Nephron (organoid): Measurements from ENCODE around the gene OR6B1.
A peak's percentile ranks its signal among the peaks of the same experiment; 100 is the strongest.

Experiments
- H3K27ac Mint-ChIP-seq, 3 experiments: 2 replicates each; pipeline ENCODE4 v1.8.0; 2020; ENCODE audit warnings: mixed read lengths in 3 of 3, mild to moderate bottlenecking in 2 of 3, moderate library complexity in 1 of 3
- H3K27me3 Mint-ChIP-seq: 2 replicates; pipeline ENCODE4 v1.8.0; 2021; ENCODE audit warnings: low read depth, mild to moderate bottlenecking, moderate library complexity, mixed read lengths
- H3K36me3 Mint-ChIP-seq: 2 replicates; pipeline ENCODE4 v1.8.0; 2020; ENCODE audit warnings: low read depth, mixed read lengths
- H3K4me1 Mint-ChIP-seq: 2 replicates; pipeline ENCODE4 v1.8.0; 2020; ENCODE audit warnings: mixed read lengths
- H3K4me3 Mint-ChIP-seq, 3 experiments: 2 replicates each; pipeline ENCODE4 v1.8.0; 2020; ENCODE audit warnings: mild to moderate bottlenecking in 3 of 3, mixed read lengths in 3 of 3, moderate library complexity in 2 of 3
- H3K9me3 Mint-ChIP-seq: 2 replicates; pipeline ENCODE4 v1.8.0; 2020; ENCODE audit warnings: mixed read lengths
- TF ChIP-seq, protein P1 (sequence below), 3 experiments: fragments of 200-600 bp; sonication (generic); IDR thresholded peaks; one replicate each; pipeline ENCODE4 v1.5.0; 2021; ENCODE audit warnings: antibody characterized with exemption in 3 of 3; ENCODE audit not compliant: unreplicated experiment in 3 of 3

Gene OR6B1

DNA sequence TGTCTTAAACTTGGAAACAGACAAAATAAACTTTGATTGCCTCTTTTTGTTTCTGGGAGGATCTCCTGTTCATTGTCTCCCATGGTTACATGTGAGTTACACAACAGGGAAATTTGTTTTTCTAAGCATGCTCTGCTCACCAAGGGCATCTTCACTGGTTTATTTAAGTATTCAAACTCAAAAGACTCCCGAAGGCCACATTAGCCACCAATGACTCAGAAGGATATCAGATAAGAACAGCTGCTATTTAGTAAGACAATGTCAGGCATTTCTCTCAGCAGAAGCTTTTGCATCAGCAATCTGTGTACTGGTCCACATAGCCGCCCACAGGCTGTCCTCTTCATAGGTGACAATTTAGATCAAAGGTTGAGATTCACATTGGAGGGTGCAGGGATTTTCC, 19.3 kb downstream of the OR6B1 start:
- H3K9me3 Mint-ChIP-seq = no peaks in the 10 kb centered on the region
- H3K4me1 Mint-ChIP-seq = peaks cover 13% of the 10 kb centered on the region
- H3K27me3 Mint-ChIP-seq = no peaks in the 10 kb centered on the region
- peak overlapping the region in 1 of 3 experiments; percentile 64 for H3K27ac Mint-ChIP-seq
- no peak overlapping the region for H3K4me3 Mint-ChIP-seq
- TF ChIP-seq, protein P1, sequence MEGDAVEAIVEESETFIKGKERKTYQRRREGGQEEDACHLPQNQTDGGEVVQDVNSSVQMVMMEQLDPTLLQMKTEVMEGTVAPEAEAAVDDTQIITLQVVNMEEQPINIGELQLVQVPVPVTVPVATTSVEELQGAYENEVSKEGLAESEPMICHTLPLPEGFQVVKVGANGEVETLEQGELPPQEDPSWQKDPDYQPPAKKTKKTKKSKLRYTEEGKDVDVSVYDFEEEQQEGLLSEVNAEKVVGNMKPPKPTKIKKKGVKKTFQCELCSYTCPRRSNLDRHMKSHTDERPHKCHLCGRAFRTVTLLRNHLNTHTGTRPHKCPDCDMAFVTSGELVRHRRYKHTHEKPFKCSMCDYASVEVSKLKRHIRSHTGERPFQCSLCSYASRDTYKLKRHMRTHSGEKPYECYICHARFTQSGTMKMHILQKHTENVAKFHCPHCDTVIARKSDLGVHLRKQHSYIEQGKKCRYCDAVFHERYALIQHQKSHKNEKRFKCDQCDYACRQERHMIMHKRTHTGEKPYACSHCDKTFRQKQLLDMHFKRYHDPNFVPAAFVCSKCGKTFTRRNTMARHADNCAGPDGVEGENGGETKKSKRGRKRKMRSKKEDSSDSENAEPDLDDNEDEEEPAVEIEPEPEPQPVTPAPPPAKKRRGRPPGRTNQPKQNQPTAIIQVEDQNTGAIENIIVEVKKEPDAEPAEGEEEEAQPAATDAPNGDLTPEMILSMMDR (IDR thresholded peaks at IDR 0.05; ENCODE audit: unreplicated experiment in 3 of 3) = no peak
- no peaks in the 10 kb centered on the region for H3K36me3 Mint-ChIP-seq

DNA sequence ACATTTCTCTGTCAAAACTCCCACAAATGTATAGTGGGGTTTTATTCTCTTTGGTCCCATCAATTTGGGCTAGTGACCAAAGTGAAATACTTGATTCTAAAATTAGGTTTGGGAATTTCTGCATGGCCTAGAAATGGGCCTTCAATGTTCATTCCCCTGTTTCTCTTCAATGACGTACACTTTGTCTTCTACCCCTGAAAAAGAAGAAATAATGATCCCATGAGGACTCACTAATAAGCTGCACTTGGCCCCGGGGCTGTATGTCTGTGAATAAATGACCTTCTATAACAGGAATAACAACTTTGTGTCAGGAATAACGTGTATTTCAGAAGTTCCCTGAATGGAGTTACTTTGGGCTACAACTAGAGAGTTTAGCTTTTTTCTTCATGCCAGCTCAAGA, 20.2 kb downstream of the OR6B1 start:
- no peak overlapping the region for H3K27ac Mint-ChIP-seq
- no peak overlapping the region for H3K4me3 Mint-ChIP-seq
- TF ChIP-seq, protein P1 (IDR thresholded peaks at IDR 0.05; ENCODE audit: unreplicated experiment in 3 of 3) = no peak
- H3K9me3 Mint-ChIP-seq = no peaks in the 10 kb centered on the region
- H3K36me3 Mint-ChIP-seq = no peaks in the 10 kb centered on the region
- H3K4me1 Mint-ChIP-seq = peaks cover 13% of the 10 kb centered on the region
- H3K27me3 Mint-ChIP-seq = no peaks in the 10 kb centered on the region

DNA sequence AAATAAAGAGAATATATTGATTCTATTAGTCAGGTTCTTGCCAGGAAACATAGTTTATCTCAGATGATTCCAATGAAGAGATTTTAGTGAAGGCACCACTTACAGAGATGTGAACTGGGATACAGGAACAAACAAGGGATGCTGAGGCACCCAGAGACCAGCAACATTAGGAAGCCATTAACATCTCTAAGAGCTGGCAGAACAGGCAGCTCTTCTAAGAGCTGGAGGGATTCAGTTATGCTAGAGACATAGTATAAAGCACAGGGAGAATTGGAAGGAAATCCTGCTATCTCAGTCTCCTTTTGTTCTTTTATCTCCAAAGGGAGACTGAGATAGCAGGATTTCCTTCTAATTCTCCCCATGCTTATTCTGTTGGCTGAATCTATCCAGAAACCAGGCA, 22.0 kb downstream of the OR6B1 start:
- Mint-ChIP-seq H3K36me3 (no peaks in the 10 kb centered on the region), H3K27me3 (no peaks in the 10 kb centered on the region), H3K27ac (no peak overlapping the region), H3K4me3 (no peak overlapping the region), H3K4me1 (peaks cover 13% of the 10 kb centered on the region), H3K9me3 (no peaks in the 10 kb centered on the region)
- TF ChIP-seq, protein P1 (IDR thresholded peaks at IDR 0.05; ENCODE audit: unreplicated experiment in 3 of 3) = no peak

DNA sequence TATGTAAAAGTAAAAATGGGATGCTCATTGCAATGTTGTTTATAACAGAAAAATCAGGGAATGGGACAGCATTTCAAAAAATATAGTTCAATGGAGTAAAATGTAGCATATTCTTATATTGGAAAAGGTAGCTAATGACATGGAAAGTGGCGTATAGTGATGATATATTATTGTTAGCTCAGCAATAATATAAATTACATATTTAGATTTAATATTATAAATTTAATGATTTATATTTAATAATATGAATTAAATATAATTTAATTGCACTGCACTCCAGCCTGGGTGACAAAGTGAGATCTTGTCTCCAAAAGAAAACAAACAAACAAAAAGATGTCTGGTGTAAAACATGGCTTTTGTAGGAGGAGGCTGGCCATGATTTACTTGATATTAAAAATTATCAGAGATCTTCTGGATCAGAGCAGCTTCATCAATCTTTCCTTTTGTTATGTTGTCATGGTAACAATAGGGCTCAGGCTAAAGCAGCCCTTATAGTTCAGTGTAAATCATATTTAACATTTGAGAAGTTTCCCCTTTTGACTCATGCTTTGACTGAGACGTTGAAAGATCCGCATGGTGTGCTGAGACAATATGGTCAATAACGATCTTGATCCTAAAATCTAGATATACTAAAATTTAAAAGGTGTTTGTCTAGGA, 23.2 kb downstream of the OR6B1 start:
- no peaks in the 10 kb centered on the region for H3K36me3 Mint-ChIP-seq

DNA sequence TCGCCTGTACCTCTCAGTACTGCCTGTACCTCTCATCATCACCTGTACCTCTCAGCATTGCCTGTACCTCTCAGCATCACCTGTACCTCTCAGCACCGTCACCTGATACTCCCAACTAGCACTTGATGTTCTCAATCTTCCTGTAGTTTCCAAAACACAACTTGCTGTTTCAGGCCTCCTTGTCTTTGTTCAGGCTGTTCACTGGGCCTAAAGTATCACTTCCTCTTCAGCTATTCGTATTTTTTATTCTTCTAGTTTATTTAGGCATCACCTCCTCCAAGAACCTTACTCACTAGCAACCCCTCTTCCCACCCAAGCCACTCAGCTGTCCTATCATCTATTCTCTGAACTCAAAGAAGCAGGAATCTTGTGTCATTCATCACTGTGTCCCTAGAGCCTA, 24.1 kb downstream of the OR6B1 start:
- H3K27ac Mint-ChIP-seq = no peak overlapping the region
- TF ChIP-seq, protein P1 (IDR thresholded peaks at IDR 0.05; ENCODE audit: unreplicated experiment in 3 of 3) = no peak
- no peaks in the 10 kb centered on the region for H3K27me3 Mint-ChIP-seq
- H3K36me3 Mint-ChIP-seq = no peaks in the 10 kb centered on the region
- no peak overlapping the region for H3K4me3 Mint-ChIP-seq
- H3K9me3 Mint-ChIP-seq = no peaks in the 10 kb centered on the region
- H3K4me1 Mint-ChIP-seq = peaks cover 9% of the 10 kb centered on the region

More for the DNA sequence above, 23.2 kb downstream of the OR6B1 start:
- Mint-ChIP-seq H3K4me3 (no peak overlapping the region), H3K4me1 (peaks cover 13% of the 10 kb centered on the region), H3K27me3 (no peaks in the 10 kb centered on the region), H3K9me3 (no peaks in the 10 kb centered on the region), H3K27ac (no peak overlapping the region)
- TF ChIP-seq, protein P1 (IDR thresholded peaks at IDR 0.05; ENCODE audit: unreplicated experiment in 3 of 3) = no peak

DNA sequence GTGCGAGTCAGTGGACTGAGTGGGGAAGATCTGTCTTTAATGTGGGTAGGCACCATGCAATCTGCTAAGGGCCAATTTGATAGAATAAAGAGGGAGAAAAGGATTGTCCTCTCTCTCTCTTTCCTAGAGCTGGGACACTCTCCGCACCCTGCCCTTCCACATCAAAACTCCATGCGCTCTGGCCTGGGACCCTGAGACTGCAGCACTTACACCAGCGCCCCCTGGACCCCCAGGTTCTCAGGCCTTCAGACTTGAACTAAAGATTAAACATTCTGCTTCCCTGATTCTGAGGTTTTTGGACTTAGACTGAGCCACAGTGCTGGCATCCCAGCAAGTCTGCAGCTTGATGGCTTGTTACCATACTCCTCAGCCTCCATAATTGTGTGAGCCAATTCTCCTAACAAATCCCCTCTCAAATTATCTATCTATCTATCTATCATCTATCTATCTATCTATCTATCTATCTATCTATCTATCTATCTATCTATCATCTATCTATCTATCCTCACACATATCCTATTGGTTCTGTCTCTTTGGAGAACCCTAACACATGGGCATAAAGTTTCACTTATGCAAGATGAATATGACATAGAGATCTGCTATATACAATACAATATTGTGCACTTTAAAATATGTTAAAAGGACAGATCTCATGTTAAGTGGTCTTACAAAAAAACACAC, 26.2 kb downstream of the OR6B1 start:
- Mint-ChIP-seq H3K4me1 (no peaks in the 10 kb centered on the region), H3K27ac (no peak overlapping the region), H3K4me3 (no peak overlapping the region), H3K27me3 (no peaks in the 10 kb centered on the region), H3K36me3 (no peaks in the 10 kb centered on the region), H3K9me3 (no peaks in the 10 kb centered on the region)
- TF ChIP-seq, protein P1 (IDR thresholded peaks at IDR 0.05; ENCODE audit: unreplicated experiment in 3 of 3) = no peak
